ENCODE measurements around the gene NCOA4. TPM values are rescaled to one million over a fixed set of nuclear protein-coding genes. Genes with fewer than 3 reads are reported as not detected.
"Not testable (repeated sequence)": the region's sequence is repeated elsewhere in the genome, so short reads cannot be mapped to it uniquely, and the experiment has no call there.

The NCOA4 gene
- total RNA-seq, 1 donor from 2014 or later: 187 TPM

GRCh38 chr10:45971742-45972105 lies 58.7 kb downstream of the NCOA4 start:
- peak; percentile 42 for ATAC-seq
- H3K27ac ChIP-seq: peak overlapping the region; percentile 76
- H3K36me3 ChIP-seq; H3K27me3 ChIP-seq; DNase-seq; H3K9me3 ChIP-seq; intact Hi-C loops (cut with DNase I): not testable (repeated sequence)
- H3K4me1 ChIP-seq: peaks cover 17% of the 10 kb centered on the region
- H3K4me3 ChIP-seq: peak overlapping the region; percentile 85

GRCh38 chr10:45971019-45971418 lies 59.4 kb downstream of the NCOA4 start:
- H3K9me3 ChIP-seq; H3K36me3 ChIP-seq; DNase-seq; H3K27ac ChIP-seq; intact Hi-C loops (cut with DNase I); H3K27me3 ChIP-seq; ATAC-seq: not testable (repeated sequence)
- Histone ChIP-seq H3K4me1 (peaks cover 17% of the 10 kb centered on the region), H3K4me3 (peak overlapping the region; percentile 85)

GRCh38 chr10:45962686-45963452 lies 67.6 kb downstream of the NCOA4 start:
- H3K9me3 ChIP-seq; H3K36me3 ChIP-seq; DNase-seq; H3K27me3 ChIP-seq; intact Hi-C loops (cut with DNase I); H3K27ac ChIP-seq; ATAC-seq; H3K4me3 ChIP-seq; H3K4me1 ChIP-seq: not testable (repeated sequence)

GRCh38 chr10:45957928-45958327 lies 72.5 kb downstream of the NCOA4 start:
- H3K4me1 ChIP-seq; DNase-seq; intact Hi-C loops (cut with DNase I); H3K4me3 ChIP-seq; H3K9me3 ChIP-seq; ATAC-seq; H3K27ac ChIP-seq; H3K27me3 ChIP-seq; H3K36me3 ChIP-seq: not testable (repeated sequence)

- H3K27me3 ChIP-seq; intact Hi-C loops (cut with DNase I); ATAC-seq; DNase-seq; H3K27ac ChIP-seq; H3K4me3 ChIP-seq; H3K4me1 ChIP-seq; H3K9me3 ChIP-seq; H3K36me3 ChIP-seq: not testable (repeated sequence)
Measured at GRCh38 chr10:45956634-45957033, 73.8 kb downstream of the NCOA4 start.

Other genes with a start within 250 kb of the NCOA4 start
- gene AGAP4, start 183.1 kb downstream of the NCOA4 start, total RNA-seq: 22.1 TPM
- 35.8 TPM for gene TIMM23, start 58.1 kb downstream of the NCOA4 start, total RNA-seq
- not detected for gene MSMB, start 15.6 kb upstream of the NCOA4 start, total RNA-seq

Data from upper lobe of right lung (tissue), 1 donor.